Nephron (organoid): Measurements from ENCODE around the gene AQP2.

Experiments
- H3K27ac Mint-ChIP-seq, 3 experiments: 2 replicates each; pipeline ENCODE4 v1.8.0; 2020; ENCODE audit warnings: mixed read lengths in 3 of 3, mild to moderate bottlenecking in 2 of 3, moderate library complexity in 1 of 3
- H3K27me3 Mint-ChIP-seq: 2 replicates; pipeline ENCODE4 v1.8.0; 2021; ENCODE audit warnings: low read depth, mild to moderate bottlenecking, moderate library complexity, mixed read lengths
- H3K36me3 Mint-ChIP-seq: 2 replicates; pipeline ENCODE4 v1.8.0; 2020; ENCODE audit warnings: low read depth, mixed read lengths
- H3K4me1 Mint-ChIP-seq: 2 replicates; pipeline ENCODE4 v1.8.0; 2020; ENCODE audit warnings: mixed read lengths
- H3K4me3 Mint-ChIP-seq, 3 experiments: 2 replicates each; pipeline ENCODE4 v1.8.0; 2020; ENCODE audit warnings: mild to moderate bottlenecking in 3 of 3, mixed read lengths in 3 of 3, moderate library complexity in 2 of 3
- H3K9me3 Mint-ChIP-seq: 2 replicates; pipeline ENCODE4 v1.8.0; 2020; ENCODE audit warnings: mixed read lengths
- CTCF ChIP-seq, 3 experiments: fragments of 200-600 bp; sonication (generic); IDR thresholded peaks; one replicate each; pipeline ENCODE4 v1.5.0; 2021; ENCODE audit warnings: antibody characterized with exemption in 3 of 3; ENCODE audit not compliant: unreplicated experiment in 3 of 3

AQP2 gene

DNA sequence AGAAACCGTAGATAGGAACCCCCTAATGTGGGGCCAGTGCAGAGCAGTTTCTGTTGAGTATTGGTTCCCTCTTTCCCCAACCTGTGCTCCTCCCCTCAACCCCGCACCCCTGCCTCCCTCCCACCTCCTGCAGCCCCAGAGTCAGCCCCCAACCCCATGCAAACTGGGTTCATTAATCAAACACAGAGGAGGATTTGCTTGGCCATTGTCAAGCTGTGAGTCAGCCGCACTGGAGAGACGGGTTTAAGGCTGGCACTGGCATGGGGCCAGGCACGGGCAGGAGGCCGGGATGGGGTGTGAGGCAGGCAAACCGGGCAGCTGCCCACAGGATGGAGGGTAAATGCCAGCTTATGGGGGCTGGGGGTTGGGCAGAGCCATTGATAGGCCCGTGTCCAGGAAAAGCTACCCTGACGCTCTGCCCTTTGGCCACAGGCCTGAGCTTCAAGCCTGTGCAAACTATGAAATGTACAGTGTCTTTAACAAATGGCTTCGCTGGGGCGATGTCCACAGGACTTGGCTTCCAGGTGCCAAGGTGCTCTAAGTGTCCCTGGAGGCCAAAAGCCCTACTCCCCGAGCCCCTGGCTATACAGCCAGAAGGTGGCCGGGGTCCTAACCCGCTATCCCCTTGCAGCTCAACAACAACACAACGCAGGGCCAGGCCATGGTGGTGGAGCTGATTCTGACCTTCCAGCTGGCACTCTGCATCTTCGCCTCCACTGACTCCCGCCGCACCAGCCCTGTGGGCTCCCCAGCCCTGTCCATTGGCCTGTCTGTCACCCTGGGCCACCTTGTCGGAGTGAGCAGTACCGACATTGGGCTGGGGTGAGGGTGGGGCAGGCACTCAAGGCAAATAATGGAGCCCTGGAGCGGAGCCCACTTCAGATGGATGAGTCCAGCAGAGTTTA is 12.6 kb downstream of the AQP2 start:
- peaks cover 3% of the 10 kb centered on the region for H3K9me3 Mint-ChIP-seq
- H3K36me3 Mint-ChIP-seq: no peaks in the 10 kb centered on the region
- peaks cover 84% of the 10 kb centered on the region for H3K27me3 Mint-ChIP-seq
- H3K4me3 Mint-ChIP-seq: peak overlapping the region in 2 of 3 experiments; percentile 55 to 79
- no peak for TF ChIP-seq CTCF (IDR thresholded peaks at IDR 0.05; ENCODE audit: unreplicated experiment in 3 of 3)
- peaks cover 23% of the 10 kb centered on the region for H3K4me1 Mint-ChIP-seq
- peak overlapping the region in 1 of 3 experiments; percentile 28 for H3K27ac Mint-ChIP-seq

- no peak for TF ChIP-seq CTCF (IDR thresholded peaks at IDR 0.05; ENCODE audit: unreplicated experiment in 3 of 3)
- Mint-ChIP-seq H3K4me3 (no peak overlapping the region), H3K27me3 (peaks cover 74% of the 10 kb centered on the region), H3K4me1 (peaks cover 19% of the 10 kb centered on the region), H3K9me3 (peaks cover 3% of the 10 kb centered on the region), H3K36me3 (no peaks in the 10 kb centered on the region), H3K27ac (no peak overlapping the region)
Measured at GRCh38 chr12:49963976-49964815, 13.7 kb downstream of the AQP2 start.

DNA sequence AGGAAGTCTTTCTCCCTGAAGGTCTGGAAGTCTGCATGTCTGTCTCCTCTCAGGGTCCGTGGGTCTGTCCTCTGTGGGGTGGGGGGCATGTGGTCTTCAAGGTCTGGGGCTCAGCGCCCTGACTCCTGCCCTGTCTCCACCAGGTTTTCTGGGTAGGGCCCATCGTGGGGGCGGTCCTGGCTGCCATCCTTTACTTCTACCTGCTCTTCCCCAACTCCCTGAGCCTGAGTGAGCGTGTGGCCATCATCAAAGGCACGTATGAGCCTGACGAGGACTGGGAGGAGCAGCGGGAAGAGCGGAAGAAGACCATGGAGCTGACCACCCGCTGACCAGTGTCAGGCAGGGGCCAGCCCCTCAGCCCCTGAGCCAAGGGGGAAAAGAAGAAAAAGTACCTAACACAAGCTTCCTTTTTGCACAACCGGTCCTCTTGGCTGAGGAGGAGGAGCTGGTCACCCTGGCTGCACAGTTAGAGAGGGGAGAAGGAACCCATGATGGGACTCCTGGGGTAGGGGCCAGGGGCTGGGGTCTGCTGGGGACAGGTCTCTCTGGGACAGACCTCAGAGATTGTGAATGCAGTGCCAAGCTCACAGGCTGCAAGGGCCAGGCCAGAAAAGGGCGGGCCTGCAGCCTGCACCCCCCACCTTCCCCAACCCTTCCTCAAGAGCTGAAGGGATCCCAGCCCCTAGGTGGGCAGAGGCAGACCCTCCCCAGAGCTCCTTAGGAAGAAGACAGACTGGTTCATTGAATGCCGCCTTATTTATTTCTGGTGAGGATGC is 14.5 kb downstream of the AQP2 start:
- H3K4me3 Mint-ChIP-seq: no peak overlapping the region
- no peak for TF ChIP-seq CTCF (IDR thresholded peaks at IDR 0.05; ENCODE audit: unreplicated experiment in 3 of 3)
- H3K36me3 Mint-ChIP-seq: no peaks in the 10 kb centered on the region
- peaks cover 13% of the 10 kb centered on the region for H3K4me1 Mint-ChIP-seq
- H3K27me3 Mint-ChIP-seq: peaks cover 65% of the 10 kb centered on the region
- H3K9me3 Mint-ChIP-seq: peaks cover 3% of the 10 kb centered on the region
- H3K27ac Mint-ChIP-seq: no peak overlapping the region

DNA sequence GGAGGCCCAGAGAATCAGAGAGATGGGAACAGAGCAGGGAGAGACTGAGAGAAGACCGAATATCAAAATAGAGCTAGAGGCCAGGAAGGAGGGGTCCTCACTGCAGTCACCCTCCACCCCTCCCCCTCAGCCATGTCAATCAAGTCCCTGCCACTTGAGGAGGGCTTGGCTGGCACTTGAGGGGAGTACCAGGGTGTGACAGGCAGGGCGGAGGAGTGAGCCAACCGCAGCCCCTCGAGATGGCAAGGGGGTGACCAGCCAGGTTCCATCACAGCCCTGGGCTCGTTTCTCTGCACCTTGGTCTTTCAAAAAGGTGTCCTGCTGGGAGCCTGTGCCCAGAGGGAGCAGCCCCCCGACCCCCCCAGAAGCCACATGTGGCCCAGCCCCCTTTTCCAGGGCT is 15.3 kb downstream of the AQP2 start:
- peaks cover 57% of the 10 kb centered on the region for H3K27me3 Mint-ChIP-seq
- H3K4me3 Mint-ChIP-seq: peak overlapping the region in 1 of 3 experiments; percentile 21
- peaks cover 5% of the 10 kb centered on the region for H3K4me1 Mint-ChIP-seq
- no peaks in the 10 kb centered on the region for H3K9me3 Mint-ChIP-seq
- no peak for TF ChIP-seq CTCF (IDR thresholded peaks at IDR 0.05; ENCODE audit: unreplicated experiment in 3 of 3)
- no peaks in the 10 kb centered on the region for H3K36me3 Mint-ChIP-seq
- H3K27ac Mint-ChIP-seq: no peak overlapping the region

DNA sequence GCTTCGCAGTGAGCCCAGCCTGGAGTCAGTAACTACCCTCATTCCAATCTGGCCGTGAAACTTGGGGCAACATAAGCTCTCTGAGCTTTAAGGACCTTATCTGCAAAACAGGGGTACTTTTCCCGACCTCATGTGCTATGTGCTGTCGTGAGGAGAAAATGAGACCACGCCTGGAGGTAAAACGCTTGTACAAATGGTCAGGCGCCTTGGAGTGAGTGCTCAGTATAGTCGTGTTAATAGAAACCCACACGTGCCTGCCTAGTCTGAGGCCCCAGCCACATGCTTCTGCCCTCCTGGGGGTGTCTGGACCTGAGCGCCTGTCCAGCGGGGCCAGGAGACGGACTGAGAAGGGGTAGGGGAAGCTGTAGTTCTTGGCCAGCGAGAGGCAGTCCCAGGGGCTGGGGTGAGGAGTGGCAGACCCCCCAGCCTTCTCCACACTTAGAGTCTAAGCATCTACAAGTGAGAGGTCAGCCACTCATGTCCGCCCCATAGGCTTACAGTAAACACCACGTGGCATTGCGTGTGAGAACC is 16.0 kb downstream of the AQP2 start:
- Mint-ChIP-seq H3K27me3 (peaks cover 56% of the 10 kb centered on the region), H3K4me3 (peak overlapping the region in 1 of 3 experiments; percentile 24), H3K27ac (peak overlapping the region in 1 of 3 experiments; percentile 37), H3K9me3 (no peaks in the 10 kb centered on the region), H3K4me1 (peaks cover 5% of the 10 kb centered on the region), H3K36me3 (no peaks in the 10 kb centered on the region)
- TF ChIP-seq CTCF (IDR thresholded peaks at IDR 0.05; ENCODE audit: unreplicated experiment in 3 of 3): no peak
